Uterus (tissue), 2 donors: Measurements from ENCODE around the gene TMEM242.

Experiments
- POLR2A ChIP-seq, 2 donors: fragments of 450-650 bp; IDR thresholded peaks; one replicate each; pipeline ENCODE4 v1.6.1; 2016; ENCODE audit warnings: antibody characterized with exemption in 2 of 2, mild to moderate bottlenecking in 1 of 2, moderate library complexity in 1 of 2
- TF ChIP-seq, protein P1 (sequence below), 4 experiments: fragments of 200-600 bp in 2 of 4; fragments of 450-650 bp in 2 of 4; sonication (generic) in 2 of 4; IDR thresholded peaks; one replicate each; pipeline ENCODE4 v1.5.1; 2016 to 2019; ENCODE audit warnings: antibody characterized with exemption in 4 of 4, mild to moderate bottlenecking in 2 of 4, moderate library complexity in 1 of 4

DNA sequence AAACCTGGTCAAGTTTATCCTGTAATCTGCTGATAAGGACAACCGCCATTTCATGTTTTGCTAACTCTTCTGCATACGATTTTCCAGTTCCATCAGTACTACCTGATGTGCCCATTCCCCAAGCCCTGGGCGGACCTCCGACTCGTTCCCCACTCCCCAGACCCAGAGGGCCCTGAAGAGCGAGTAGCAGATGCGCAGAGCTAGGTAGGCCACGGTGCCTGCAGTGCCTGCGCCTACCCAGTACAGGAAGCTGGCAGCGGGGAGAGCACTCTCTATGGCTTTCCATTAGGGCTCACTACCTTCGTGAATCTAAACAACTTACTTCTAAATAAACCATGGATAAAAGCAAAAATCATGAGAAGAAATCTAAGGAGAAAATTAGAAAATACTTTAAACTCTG is 43.3 kb upstream of the TMEM242 start:
- TF ChIP-seq, protein P1, sequence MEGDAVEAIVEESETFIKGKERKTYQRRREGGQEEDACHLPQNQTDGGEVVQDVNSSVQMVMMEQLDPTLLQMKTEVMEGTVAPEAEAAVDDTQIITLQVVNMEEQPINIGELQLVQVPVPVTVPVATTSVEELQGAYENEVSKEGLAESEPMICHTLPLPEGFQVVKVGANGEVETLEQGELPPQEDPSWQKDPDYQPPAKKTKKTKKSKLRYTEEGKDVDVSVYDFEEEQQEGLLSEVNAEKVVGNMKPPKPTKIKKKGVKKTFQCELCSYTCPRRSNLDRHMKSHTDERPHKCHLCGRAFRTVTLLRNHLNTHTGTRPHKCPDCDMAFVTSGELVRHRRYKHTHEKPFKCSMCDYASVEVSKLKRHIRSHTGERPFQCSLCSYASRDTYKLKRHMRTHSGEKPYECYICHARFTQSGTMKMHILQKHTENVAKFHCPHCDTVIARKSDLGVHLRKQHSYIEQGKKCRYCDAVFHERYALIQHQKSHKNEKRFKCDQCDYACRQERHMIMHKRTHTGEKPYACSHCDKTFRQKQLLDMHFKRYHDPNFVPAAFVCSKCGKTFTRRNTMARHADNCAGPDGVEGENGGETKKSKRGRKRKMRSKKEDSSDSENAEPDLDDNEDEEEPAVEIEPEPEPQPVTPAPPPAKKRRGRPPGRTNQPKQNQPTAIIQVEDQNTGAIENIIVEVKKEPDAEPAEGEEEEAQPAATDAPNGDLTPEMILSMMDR (IDR thresholded peaks at IDR 0.05), result no peak
- TF ChIP-seq POLR2A (IDR thresholded peaks at IDR 0.05), result no peak
